Smooth muscle cell of the brain vasculature (primary cell): ENCODE data around the gene MEST.
"Not testable (repeated sequence)": the region's sequence is repeated elsewhere in the genome, so short reads cannot be mapped to it uniquely, and the experiment has no call there.

Source experiments
- DNase-seq: peaks from one replicate; pipeline ENCODE4 v3.0.0-alpha.2; 2012; ENCODE audit warnings: low read depth, low spot score

MEST gene

DNA sequence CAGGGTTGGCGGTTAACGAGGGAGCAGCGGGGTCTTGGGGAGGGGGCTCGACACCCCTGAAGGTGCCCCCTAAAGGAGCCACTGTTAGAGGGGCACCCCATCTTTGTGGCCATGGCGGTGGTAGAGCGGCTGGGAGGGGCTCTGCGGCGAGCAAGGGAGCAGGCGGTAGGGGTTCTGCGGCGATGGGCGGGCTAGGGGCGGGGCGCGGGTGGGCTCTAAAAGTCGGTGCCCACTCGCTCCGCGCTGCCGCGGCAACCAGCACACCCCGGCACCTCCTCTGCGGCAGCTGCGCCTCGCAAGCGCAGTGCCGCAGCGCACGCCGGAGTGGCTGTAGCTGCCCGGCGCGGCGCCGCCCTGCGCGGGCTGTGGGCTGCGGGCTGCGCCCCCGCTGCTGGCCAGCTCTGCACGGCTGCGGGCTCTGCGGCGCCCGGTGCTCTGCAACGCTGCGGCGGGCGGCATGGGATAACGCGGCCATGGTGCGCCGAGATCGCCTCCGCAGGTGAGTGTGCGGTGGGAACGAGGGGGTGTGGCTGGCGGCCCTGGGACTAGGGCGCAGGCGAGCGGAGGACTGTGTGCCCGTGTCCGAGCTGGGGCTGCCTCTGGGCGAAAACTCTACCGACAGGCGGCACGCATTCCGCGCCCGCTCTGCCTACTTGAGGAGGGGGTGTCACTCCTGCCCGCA lies at the start of gene MEST:
TSS of gene MEST (plus strand) at position 245 of the 682 bp plus-strand sequence. CDS start at position 474, 229 bp downstream.
- DNase-seq, result no peak

- no peak for DNase-seq
These were observed 49.3 kb upstream of the MEST start for GRCh38 chr7:130442601-130443000.

DNA sequence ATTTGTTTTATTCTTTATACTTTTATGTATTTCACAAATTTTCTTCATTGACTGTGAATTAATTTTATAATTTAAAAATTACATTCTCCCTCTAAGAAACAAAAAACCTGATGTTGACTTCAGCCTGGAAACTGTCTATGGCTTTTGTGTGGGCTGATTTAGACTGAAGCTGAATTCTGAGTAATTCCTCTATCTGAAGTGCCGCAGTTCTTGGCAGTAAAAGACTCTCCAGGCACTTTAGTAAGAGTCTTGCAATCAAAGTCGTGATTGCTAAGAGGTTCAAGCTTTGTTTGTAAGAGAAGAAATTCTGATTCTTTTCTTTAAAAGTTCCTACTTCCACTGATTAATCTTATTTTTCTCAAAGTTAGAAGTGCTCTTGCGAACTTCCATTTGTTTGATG lies 47.7 kb upstream of the MEST start:
- DNase-seq, result no peak

- no peak for DNase-seq
These were observed 47.0 kb upstream of the MEST start for GRCh38 chr7:130444751-130445407.

- DNase-seq, result no peak
These were observed 45.6 kb upstream of the MEST start for GRCh38 chr7:130446259-130446658.

DNA sequence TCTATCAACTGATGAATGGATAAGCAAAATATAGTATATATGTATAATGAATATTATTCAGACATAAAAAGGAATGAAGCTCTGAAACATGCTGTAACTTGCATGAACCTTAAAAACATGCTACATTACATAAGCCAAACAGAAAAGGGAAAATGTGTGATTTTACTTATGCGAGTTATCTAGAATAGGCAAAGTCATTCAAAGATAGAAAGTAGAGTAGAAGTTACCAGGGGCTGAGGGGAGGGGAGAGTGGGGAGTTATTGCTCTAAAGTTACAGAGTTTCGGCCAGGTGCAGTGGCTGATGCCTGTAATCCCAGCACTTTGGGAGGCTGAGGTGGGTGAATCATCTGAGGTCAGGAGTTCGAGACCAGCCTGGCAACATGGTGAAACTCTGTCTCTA lies 40.5 kb upstream of the MEST start:
- DNase-seq, result not testable (repeated sequence)

GRCh38 chr7:130452951-130453350 lies 38.9 kb upstream of the MEST start:
- DNase-seq, result no peak

DNA sequence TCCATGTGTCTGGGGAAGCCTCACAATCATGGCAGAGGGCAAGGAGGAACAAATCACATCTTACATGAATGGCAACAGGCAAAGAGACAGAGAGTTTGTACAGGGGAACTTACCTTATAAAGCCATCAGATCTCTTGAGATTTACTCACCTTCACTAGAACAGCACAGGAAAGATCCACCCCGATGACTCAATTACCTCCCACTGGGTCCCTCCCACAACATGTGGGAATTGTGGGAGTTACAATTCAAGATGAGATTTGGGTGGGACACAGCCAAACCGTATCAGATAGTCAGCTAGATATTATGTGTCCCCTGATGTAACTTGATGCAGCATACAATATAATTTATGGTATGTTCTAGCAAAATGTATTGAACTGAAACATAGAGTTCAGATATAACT lies 36.9 kb upstream of the MEST start:
- DNase-seq, result no peak

DNA sequence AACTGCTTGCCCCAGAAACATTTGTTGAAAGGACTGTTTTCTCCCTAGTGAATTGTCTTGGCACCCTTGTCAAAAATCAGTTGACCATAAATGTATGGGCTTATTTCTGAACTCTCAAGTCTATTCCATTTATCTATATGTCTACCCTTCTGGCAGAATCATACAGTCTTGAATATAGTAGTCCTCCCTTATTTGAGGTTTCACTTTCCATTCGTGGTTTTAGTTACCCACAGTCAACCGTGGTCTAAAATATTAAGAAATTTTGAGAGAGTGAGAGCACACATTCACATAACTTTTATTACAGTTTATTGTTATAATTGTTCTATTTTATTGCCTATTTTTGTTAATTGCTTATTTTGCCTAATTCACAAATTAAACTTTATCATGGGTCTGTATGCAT lies 33.6 kb upstream of the MEST start:
- DNase-seq, result no peak

DNA sequence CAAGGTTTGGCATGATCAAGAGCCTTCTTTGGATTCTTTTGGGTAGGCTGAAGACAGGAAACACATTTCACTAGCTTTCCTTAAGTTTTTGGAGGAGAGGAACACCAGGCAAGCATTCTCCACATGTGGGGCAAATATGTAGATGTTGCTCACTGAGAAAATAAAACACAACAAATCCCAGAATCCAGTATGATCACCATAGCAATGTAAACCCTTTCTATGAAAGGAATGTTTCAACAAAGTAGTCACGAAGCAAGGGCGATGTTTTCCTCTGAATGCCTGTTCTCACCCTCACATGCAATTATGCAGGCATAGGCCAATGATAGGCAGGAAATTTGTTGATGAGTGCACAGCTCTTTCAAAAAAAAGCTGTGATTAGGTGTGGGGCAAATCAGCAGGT lies 30.6 kb upstream of the MEST start:
- DNase-seq, result no peak

DNA sequence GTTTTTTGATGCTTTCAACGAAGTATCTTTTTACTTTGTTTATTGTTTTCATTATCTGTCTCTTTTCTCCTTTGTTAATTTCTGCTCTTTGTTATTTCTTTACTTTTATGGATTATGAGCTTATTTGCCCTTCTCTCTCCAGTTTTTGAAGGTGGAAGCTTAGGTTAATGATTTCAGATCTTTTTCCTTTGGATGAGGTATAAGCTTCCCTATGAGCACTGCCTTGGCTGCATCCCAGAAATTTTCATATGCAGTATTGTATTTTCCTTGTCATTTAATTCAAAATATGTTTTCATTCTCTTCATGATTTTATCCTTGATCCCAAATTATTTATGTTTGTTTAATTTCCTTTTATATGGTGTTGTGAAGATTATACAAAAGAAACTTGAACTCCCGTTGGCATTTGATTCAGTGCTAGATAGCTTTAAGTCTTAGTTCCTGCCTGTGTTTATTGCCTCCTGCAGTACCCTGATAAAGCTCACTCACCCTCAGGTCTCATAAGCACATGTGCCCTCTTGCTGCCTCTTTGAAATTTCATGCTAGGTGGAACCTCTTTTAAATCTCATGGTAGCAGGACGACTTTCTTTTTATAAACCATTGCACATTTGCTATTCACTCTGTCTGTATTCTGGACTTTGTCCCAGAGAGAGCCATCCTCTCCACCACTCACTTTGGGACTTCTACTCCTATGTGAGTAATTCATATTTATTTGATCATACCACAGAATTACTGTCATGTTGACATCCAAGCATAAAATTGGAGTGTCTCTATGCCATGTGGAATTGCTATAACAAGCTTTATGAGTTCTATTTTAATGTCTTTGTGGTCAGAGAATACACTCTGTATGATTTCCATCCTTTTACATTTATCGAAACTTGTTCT lies 28.1 kb upstream of the MEST start:
- DNase-seq, result no peak

DNA sequence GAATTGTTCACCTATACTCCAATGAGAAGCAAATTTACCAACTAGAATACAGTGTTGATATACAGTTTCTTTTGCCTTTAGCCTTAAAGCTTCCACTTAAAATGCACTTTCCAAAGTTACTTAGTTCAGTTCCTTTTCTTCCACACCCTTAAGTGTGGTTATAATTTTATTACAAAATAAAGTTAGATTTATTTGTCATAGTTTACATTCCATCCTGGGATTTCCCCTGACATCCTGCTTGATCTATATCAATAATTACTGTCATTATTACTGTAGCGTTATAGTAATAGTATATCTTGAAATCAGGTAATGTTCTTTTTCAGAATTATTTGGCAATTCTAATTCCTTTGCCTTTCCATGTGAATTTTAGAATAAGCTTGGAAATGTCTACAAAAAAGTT lies 23.3 kb upstream of the MEST start:
- DNase-seq, result no peak

DNA sequence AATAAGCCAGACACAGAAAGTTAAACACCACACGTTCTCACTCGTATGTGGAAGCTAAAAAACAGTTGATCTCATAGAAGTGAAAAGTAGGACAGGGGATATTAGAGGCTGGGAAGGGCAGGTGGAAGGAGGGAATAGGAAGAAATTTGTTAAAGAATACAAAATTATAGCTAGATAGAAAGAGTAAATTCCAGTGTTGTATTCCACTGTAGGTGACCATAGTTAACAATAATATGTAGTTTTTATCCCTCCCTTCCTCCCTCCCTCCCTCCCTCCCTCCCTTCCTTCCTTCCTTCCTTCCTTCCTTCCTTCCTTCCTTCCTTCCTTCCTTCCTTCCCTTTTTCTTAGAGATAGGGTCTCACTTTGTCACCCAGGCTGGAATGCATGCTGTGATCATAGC lies 19.9 kb upstream of the MEST start:
- no peak for DNase-seq

- no peak for DNase-seq
These were observed 18.6 kb upstream of the MEST start for GRCh38 chr7:130473289-130473688.

GRCh38 chr7:130473876-130474275 lies 18.0 kb upstream of the MEST start:
- no peak for DNase-seq

DNA sequence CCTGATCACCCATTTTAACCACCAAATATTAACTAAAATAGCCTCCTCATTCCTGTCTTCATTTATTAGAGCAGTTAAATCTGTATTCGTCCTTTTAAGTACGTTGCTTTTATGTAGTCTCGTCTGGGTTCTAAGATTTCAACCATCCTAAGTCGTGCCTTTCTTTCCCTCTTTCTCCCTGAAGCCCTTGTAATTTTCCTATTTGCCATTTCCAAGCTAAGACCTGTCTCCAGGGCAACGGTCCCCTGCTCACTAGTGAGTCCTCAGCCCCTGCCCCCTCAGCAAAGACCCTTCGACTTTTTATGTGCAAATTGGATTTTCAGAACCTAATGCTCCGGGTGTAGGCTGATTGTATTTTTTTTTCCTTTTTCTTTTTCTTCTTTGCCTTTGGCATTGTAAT lies 16.1 kb upstream of the MEST start:
- no peak for DNase-seq

- DNase-seq, result no peak
These were observed 15.4 kb upstream of the MEST start for GRCh38 chr7:130476297-130477150.

DNA sequence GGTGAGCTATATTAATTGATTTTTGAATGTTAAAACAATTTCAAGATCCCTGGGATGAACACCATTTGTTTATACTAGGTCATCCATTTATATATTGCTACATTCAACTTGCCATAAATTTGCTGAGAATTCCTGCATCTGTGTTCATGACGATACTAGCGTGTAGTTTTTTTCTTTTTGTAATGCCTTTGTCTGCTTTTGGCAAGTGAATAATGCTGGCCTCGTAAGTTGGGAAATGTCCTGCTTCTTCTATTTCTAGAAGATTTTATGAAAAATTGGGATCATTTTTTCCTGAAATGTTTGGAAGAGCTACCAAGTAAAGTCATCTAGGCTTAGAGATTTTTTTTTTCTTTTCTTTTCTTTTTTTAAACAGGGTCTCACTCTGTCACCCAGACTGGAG lies 12.9 kb upstream of the MEST start:
- no peak for DNase-seq

GRCh38 chr7:130479716-130480400 lies 12.0 kb upstream of the MEST start:
- no peak for DNase-seq

DNA sequence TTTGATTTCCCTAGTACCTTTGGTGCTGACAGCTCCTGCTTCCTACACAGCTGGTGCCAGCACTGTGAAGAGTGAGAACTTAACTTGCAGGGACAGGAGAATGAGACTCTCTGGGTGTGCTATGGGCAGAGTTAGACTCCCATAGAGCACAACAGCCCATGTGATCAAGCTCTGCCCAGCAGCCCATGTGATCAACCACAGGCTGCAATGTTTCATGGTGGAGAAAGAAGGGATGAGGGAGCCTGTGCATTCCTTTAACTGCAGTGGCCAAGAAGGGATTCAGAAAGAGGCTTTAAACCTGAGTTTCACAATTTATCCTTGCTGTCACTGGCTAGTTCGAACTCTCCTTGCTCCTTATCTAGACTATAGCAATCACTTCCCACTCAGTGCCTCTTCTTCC lies 10.0 kb upstream of the MEST start:
- DNase-seq, result no peak

DNA sequence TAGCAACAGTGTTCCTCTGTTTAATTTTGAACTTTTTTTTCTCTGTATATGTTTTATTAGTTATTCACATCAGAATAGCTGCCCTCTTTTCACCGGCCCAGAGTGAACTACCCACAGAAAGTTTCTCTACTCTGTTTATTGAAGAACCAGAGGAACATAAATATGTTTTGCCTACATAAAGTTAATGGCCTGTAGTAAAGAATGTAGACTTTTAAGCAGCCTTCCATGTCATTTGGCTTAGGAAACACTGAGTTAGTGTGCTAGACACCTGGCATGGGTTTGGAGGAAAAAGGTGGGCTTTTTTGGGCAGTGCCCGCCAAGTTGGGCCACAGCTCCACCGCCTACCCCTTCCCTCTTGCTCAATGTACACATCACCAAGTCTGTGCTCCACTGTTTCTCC lies 8.9 kb upstream of the MEST start:
- DNase-seq, result no peak
